GM21619 (cell line): Measurements from ENCODE around the gene RPRD1B.

Experiments
- ATAC-seq: cut with Tn5 transposase; IDR thresholded peaks from one replicate; pipeline ENCODE4 v1.9.1; 2021; ENCODE audit not compliant: unreplicated experiment

Gene RPRD1B

GRCh38 chr20:38134427-38135270 is 101.1 kb downstream of the RPRD1B start:
- ATAC-seq: no peak

GRCh38 chr20:38135271-38135650 is 101.7 kb downstream of the RPRD1B start:
- ATAC-seq: no peak

GRCh38 chr20:38135651-38136420 is 102.3 kb downstream of the RPRD1B start:
- no peak for ATAC-seq

- ATAC-seq: no peak
These were observed 103.1 kb downstream of the RPRD1B start for GRCh38 chr20:38136421-38137245.

GRCh38 chr20:38137441-38138037 is 104.0 kb downstream of the RPRD1B start:
- no peak for ATAC-seq

GRCh38 chr20:38138086-38138778 is 104.7 kb downstream of the RPRD1B start:
- ATAC-seq: no peak

- no peak for ATAC-seq
These were observed 105.8 kb downstream of the RPRD1B start for GRCh38 chr20:38139156-38139912.

- ATAC-seq: no peak
These were observed 106.6 kb downstream of the RPRD1B start for GRCh38 chr20:38139977-38140753.

GRCh38 chr20:38141204-38141888 is 107.8 kb downstream of the RPRD1B start:
- ATAC-seq: no peak
